22Rv1 (cell line): ENCODE results near the gene GLG1.

ENCODE experiments used
- H3K27ac ChIP-seq: fragments of 450-650 bp; 2 replicates; pipeline ENCODE4 v1.5.1; 2017
- CTCF ChIP-seq: fragments of 450-650 bp; IDR thresholded peaks from 2 replicates; pipeline ENCODE4 v1.5.1; 2017; ENCODE audit warnings: mild to moderate bottlenecking
- ZFX ChIP-seq: fragments of 450-650 bp; IDR thresholded peaks from 2 replicates; pipeline ENCODE4 v1.6.1; 2017; ENCODE audit warnings: antibody characterized with exemption, borderline replicate concordance

Gene GLG1

GRCh38 chr16:74580833-74581232, 26.1 kb downstream of the GLG1 start:
- H3K27ac ChIP-seq = no peak overlapping the region
- TF ChIP-seq ZFX = no peak
- TF ChIP-seq CTCF = no peak

GRCh38 chr16:74578838-74579237, 28.1 kb downstream of the GLG1 start:
- TF ChIP-seq ZFX (no peak), CTCF (no peak)
- H3K27ac ChIP-seq = no peak overlapping the region

GRCh38 chr16:74578433-74578832, 28.5 kb downstream of the GLG1 start:
- no peak for TF ChIP-seq CTCF
- TF ChIP-seq ZFX = no peak
- no peak overlapping the region for H3K27ac ChIP-seq

GRCh38 chr16:74577882-74578366, 29.0 kb downstream of the GLG1 start:
- TF ChIP-seq ZFX = no peak
- no peak for TF ChIP-seq CTCF
- no peak overlapping the region for H3K27ac ChIP-seq

GRCh38 chr16:74575807-74576643, 30.9 kb downstream of the GLG1 start:
- TF ChIP-seq CTCF (no peak), ZFX (no peak)
- H3K27ac ChIP-seq = no peak overlapping the region

- TF ChIP-seq ZFX = no peak
- 0 out of 2 replicates have a peak, but pooled peaks have one; percentile 8 for TF ChIP-seq CTCF
- no peak overlapping the region for H3K27ac ChIP-seq
Observed at GRCh38 chr16:74575175-74575806, 31.6 kb downstream of the GLG1 start.

GRCh38 chr16:74574146-74574545, 32.8 kb downstream of the GLG1 start:
- TF ChIP-seq ZFX (no peak), CTCF (no peak)
- no peak overlapping the region for H3K27ac ChIP-seq
